ENCODE results near the gene UVSSA. TPM values are rescaled to one million over a fixed set of nuclear protein-coding genes. Genes with fewer than 3 reads are reported as not detected.
A peak's percentile ranks its signal among the peaks of the same experiment; 100 is the strongest.

Gene UVSSA
- total RNA-seq, 2 donors from 2014 or later, result 18.2 to 26.0 TPM

- intact Hi-C loops (cut with DNase I), result no loop called here
- Histone ChIP-seq H3K27me3 (no peaks in the 10 kb centered on the region), H3K36me3 (replicated peaks in 1 of 2; ENCODE audit: insufficient read depth in 1 of 2, low read depth in 2 of 2) (no peaks in the 10 kb centered on the region), H3K27ac (no peak overlapping the region), H3K4me3 (no peak overlapping the region), H3K4me1 (peaks cover 20% of the 10 kb centered on the region), H3K9me3 (no peaks in the 10 kb centered on the region)
- no peak for TF ChIP-seq POLR2A (IDR thresholded peaks at IDR 0.05)
- TF ChIP-seq, protein P1, sequence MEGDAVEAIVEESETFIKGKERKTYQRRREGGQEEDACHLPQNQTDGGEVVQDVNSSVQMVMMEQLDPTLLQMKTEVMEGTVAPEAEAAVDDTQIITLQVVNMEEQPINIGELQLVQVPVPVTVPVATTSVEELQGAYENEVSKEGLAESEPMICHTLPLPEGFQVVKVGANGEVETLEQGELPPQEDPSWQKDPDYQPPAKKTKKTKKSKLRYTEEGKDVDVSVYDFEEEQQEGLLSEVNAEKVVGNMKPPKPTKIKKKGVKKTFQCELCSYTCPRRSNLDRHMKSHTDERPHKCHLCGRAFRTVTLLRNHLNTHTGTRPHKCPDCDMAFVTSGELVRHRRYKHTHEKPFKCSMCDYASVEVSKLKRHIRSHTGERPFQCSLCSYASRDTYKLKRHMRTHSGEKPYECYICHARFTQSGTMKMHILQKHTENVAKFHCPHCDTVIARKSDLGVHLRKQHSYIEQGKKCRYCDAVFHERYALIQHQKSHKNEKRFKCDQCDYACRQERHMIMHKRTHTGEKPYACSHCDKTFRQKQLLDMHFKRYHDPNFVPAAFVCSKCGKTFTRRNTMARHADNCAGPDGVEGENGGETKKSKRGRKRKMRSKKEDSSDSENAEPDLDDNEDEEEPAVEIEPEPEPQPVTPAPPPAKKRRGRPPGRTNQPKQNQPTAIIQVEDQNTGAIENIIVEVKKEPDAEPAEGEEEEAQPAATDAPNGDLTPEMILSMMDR (IDR thresholded peaks at IDR 0.05), result no peak
- DNase-seq, result no peak
- ATAC-seq, result no peak
- 90 to 96% methylated on average over 4 to 16 of the region's 18 CpGs for WGBS, 2 donors
These were observed 17.2 kb downstream of the UVSSA start for GRCh38 chr4:1364217-1364616.

DNA sequence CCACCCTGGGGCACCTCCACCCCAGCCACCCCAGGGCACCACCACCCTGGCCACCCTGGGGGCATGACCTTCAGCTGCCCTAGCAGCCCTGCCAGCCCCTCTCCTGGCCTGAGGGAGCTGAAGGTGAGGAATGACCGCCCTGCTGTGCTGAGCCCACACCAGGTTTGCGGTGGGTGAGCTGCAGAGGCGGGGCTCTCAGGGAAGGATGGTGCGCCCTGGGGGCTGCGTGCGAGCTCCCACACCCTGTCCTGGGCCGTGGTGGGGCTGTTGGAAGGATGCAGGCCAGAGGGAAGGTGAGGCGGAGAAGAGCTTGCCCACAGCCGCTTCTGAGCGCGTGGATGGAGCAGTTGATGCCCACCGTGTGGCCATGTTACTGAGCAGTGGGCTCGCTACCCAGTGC, 17.7 kb downstream of the UVSSA start:
- intact Hi-C loops (cut with DNase I), result no loop called here
- ATAC-seq (no peak), DNase-seq (no peak)
- TF ChIP-seq POLR2A (IDR thresholded peaks at IDR 0.05), result no peak
- TF ChIP-seq, protein P1 (IDR thresholded peaks at IDR 0.05), result no peak
- H3K36me3 ChIP-seq (replicated peaks in 1 of 2; ENCODE audit: insufficient read depth in 1 of 2, low read depth in 2 of 2), result no peaks in the 10 kb centered on the region
- H3K4me3 ChIP-seq, result no peak overlapping the region
- H3K9me3 ChIP-seq, result no peaks in the 10 kb centered on the region
- WGBS, 2 donors, result 94% methylated on average over 9 to 13 of the region's 13 CpGs
- peak overlapping the region in 1 of 4 donors; percentile 38 for H3K27ac ChIP-seq
- H3K4me1 ChIP-seq, result peaks cover 21% of the 10 kb centered on the region
- no peaks in the 10 kb centered on the region for H3K27me3 ChIP-seq

DNA sequence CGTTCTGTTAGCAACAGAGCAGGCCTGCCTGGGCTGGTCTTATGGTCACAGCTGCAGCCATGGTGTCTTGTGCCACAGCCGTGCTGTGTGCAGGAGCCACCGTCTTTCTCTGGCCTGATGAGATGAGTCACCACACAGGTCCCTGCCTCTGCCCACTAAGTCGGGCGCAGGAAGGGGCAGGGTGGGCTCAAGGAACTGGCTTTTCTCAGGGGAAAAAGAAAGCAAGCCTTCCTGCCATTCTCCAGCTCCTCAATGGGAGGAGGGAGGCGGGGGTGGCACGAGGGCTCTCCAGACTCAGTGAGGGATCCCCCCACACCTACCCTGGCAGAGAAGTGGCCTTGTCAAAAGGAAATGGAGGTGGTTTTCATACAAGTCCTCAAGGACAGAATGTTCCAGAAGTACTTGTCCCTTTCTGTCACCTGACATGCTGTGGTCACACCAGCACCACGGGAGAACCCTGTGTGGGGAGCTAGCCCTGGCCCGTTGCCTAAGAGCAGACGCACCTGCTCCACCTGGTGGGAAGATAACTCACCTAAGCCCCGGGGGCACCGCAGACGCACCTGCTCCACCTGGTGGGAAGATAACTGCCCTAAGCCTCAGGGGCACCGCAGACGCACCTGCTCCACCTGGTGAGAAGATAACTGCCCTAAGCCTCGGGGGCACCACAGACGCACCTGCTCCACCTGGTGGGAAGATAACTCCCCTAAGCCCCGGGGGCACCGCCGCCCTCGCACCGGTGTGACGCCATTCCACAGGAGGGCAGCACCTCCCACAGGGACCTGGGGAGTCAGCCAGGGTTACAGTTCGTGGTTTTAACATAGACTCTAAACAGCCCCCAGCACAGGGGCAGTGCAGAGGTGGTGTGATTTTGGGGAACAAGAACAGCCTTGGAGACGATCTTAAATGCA, 18.5 kb downstream of the UVSSA start:
- Histone ChIP-seq H3K27me3 (no peaks in the 10 kb centered on the region), H3K36me3 (replicated peaks in 1 of 2; ENCODE audit: insufficient read depth in 1 of 2, low read depth in 2 of 2) (no peaks in the 10 kb centered on the region), H3K27ac (peak overlapping the region in 1 of 4 donors; percentile 38), H3K9me3 (no peaks in the 10 kb centered on the region), H3K4me1 (peaks cover 21% of the 10 kb centered on the region), H3K4me3 (no peak overlapping the region)
- intact Hi-C loops (cut with DNase I), result no loop called here
- ATAC-seq (peak; percentile 16), DNase-seq (peak in 3 of 4 donors; percentile 4 to 80 (median 67))
- 58 to 68% methylated on average over 17 to 25 of the region's 25 CpGs for WGBS, 2 donors
- TF ChIP-seq, protein P1 (IDR thresholded peaks at IDR 0.05), result peak in 1 of 7 experiments; percentile 4
- TF ChIP-seq POLR2A (IDR thresholded peaks at IDR 0.05), result no peak

- intact Hi-C loops (cut with DNase I), result no loop called here
- H3K4me1 ChIP-seq, result peaks cover 21% of the 10 kb centered on the region
- WGBS, 2 donors, result 93 to 98% methylated on average over 14 to 33 of the region's 35 CpGs
- H3K36me3 ChIP-seq (replicated peaks in 1 of 2; ENCODE audit: insufficient read depth in 1 of 2, low read depth in 2 of 2), result no peaks in the 10 kb centered on the region
- no peak for TF ChIP-seq POLR2A (IDR thresholded peaks at IDR 0.05)
- TF ChIP-seq, protein P1 (IDR thresholded peaks at IDR 0.05), result no peak
- H3K9me3 ChIP-seq, result no peaks in the 10 kb centered on the region
- DNase-seq (peak in 1 of 4 donors; percentile 9), ATAC-seq (no peak)
- no peaks in the 10 kb centered on the region for H3K27me3 ChIP-seq
- no peak overlapping the region for H3K27ac ChIP-seq
- H3K4me3 ChIP-seq, result no peak overlapping the region
These were observed 19.6 kb downstream of the UVSSA start for GRCh38 chr4:1366371-1367229.

Data from body of pancreas (tissue), 4 donors.